GM18505 (cell line): Measurements from ENCODE around the gene GFAP.

Experiments
- ATAC-seq: cut with Tn5 transposase; IDR thresholded peaks from one replicate; pipeline ENCODE4 v1.9.1; 2021; ENCODE audit not compliant: unreplicated experiment
- POLR2A ChIP-seq: IDR thresholded peaks from 4 replicates; pipeline ENCODE4 v1.6.1; 2011; ENCODE audit warnings: borderline replicate concordance; ENCODE audit not compliant: insufficient read depth, insufficient read length; ENCODE audit errors: extremely low read depth

GFAP gene

DNA sequence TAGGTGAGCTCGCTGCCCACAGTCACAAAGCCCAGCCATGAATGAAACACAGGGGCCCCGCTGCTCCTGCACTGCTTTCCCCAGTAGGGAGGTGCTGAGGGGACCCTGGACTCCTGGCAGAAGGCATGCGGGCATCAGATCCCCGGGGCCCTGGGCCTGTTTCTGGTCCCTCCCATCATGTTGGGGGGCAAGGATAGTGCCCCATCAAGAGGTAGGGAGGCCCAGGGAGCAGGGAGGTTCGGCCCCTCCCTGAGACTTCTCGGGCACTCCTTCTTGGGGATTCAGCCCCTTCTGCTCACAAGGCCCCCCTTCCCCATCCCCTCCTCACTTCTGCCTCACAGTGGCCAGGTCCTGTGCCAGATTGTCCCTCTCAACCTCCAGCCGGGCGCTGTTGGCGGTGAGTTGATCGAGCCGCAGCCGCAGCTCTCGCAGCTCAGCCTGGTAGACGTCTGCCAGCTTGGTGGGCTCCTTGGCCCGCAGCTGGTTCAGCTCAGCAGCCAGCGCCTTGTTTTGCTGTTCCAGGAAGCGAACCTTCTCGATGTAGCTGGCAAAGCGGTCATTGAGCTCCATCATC, 515 bp downstream of the GFAP start:
- no peak for TF ChIP-seq POLR2A
- ATAC-seq: no peak

- ATAC-seq: no peak
- no peak for TF ChIP-seq POLR2A
Measured at GRCh38 chr17:44914148-44914547, 1.2 kb downstream of the GFAP start.

- TF ChIP-seq POLR2A: no peak
- ATAC-seq: no peak
Measured at GRCh38 chr17:44913676-44914075, 1.6 kb downstream of the GFAP start.

DNA sequence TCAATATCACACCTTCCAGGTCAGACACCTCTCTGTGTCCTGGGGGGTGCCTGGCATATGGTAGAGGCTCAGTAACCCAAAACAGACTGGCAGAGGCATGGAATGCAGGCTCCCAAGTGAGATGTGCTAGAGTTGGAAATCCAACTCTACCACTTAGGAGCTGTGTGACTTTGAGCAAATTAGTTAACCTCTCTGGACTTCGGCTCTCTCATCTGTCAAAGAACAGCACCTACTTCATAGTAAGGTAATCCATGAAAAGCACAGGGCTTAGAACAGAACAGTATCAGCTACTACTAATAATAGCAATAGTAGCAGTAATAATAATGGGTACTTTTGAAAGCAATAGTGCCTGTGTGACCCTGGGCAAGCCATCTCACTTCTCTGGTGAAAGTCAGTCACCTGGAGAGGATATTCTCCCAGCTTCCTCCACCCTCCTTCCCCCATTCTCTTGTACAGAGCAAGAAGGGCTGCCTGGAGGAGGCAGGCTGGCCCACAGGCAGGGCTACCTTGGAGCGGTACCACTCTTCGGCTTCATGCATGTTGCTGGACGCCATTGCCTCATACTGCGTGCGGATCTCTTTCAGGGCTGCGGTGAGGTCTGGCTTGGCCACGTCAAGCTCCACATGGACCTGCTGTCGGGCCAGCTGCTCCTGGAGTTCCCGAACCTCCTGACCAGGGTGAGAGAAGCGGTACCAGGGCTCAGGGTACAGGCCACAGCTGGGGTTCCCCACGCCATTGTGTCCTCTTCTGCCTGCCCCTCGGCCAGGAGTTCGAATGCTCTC, 2.3 kb downstream of the GFAP start:
- TF ChIP-seq POLR2A: no peak
- ATAC-seq: no peak

DNA sequence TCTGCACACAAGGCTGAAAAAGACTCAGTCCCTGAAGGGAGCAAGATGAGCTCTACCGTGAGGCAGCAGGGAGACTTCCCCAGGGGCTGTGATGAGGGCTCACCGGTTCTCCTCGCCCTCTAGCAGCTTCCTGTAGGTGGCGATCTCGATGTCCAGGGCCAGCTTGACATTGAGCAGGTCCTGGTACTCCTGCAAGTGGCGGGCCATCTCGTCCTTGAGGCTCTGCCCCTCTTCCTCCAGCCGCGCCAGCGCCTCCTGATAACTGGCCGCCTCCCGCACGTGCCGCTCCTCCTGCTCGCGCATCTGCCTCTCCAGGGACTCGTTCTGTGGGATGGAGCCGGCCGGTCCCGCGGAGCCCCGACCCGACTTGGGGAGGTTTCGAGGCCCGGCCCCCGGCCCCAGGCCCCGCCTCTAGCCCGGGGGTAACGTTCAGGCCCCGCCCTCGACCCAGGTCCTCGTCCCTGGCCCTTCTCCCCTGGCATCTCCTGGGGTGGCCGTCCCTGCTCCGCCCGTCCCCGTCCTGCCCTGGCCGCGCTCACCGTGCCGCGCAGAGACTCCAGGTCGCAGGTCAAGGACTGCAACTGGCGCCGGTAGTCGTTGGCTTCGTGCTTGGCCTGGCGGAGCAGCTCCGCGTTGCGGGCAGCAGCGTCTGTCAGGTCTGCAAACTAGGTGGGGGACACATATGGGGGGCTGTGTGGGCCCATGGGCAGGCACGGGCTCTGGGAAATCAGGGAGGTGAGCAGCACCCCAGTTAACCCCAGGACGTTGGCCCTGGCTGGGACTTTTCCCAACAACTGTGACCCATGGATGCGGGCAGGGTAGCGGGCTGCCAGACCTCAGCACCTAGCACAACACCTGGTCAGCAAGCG, 3.9 kb downstream of the GFAP start:
- ATAC-seq: no peak
- no peak for TF ChIP-seq POLR2A

GRCh38 chr17:44910231-44911106, 4.8 kb downstream of the GFAP start:
- no peak for TF ChIP-seq POLR2A
- ATAC-seq: no peak

DNA sequence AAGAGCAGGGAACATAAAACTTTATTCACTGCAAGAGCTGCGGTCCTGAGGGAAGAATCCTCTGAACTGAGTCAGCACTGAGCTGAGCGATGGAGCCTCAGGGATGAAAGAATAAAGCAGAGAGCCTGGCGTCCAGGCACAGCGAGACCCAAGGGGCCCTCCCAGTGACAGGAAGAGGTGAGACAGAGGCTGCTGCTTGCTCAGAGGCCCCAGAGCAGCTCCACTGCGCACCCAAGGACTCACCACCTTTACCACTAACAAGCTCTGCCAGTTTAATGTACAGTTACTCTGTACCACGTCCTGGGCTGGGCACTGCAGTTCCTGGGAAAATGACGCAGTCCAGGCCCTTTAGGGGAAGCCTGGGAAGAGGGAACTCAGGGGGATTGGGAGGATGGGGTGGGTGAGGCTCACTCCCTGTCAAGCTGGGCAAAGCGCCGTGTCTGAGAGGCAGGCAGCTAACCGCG, 5.6 kb downstream of the GFAP start:
- TF ChIP-seq POLR2A: no peak
- no peak for ATAC-seq

- TF ChIP-seq POLR2A: no peak
- ATAC-seq: no peak
Measured at GRCh38 chr17:44908761-44909326, 6.5 kb downstream of the GFAP start.

DNA sequence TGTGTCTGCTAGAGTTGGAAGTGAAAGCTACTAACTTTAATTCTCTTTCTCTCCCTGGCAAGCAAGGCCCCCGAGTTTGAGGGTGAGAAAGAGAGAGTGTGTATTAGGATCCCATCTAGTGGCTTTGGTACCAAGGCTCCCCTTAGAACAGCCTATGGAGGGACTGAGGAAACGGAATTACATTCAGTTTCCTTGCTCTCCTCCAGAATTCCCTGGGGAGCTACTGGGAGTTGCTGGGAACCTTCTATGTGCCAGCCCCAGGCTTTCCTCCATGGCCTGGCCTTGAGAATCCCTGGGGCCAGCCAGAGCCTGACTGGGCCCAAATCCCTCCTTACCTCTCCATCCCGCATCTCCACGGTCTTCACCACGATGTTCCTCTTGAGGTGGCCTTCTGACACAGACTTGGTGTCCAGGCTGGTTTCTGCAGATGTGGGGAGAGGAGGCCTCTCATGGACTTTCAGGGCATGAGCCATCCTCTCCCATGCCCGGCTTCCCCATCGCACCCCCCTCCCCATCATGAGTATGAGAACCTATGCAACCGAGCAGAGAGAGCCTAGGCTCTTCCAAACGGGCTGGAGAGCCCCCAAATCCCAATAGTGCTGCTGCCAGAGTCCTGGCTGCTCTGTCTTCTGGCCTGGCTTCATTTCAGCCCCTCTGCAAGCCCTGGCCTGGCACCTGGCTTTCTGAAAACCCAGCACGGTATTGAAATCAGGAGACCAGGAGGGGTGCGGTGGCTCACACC, 7.4 kb downstream of the GFAP start:
- TF ChIP-seq POLR2A: no peak
- ATAC-seq: no peak

DNA sequence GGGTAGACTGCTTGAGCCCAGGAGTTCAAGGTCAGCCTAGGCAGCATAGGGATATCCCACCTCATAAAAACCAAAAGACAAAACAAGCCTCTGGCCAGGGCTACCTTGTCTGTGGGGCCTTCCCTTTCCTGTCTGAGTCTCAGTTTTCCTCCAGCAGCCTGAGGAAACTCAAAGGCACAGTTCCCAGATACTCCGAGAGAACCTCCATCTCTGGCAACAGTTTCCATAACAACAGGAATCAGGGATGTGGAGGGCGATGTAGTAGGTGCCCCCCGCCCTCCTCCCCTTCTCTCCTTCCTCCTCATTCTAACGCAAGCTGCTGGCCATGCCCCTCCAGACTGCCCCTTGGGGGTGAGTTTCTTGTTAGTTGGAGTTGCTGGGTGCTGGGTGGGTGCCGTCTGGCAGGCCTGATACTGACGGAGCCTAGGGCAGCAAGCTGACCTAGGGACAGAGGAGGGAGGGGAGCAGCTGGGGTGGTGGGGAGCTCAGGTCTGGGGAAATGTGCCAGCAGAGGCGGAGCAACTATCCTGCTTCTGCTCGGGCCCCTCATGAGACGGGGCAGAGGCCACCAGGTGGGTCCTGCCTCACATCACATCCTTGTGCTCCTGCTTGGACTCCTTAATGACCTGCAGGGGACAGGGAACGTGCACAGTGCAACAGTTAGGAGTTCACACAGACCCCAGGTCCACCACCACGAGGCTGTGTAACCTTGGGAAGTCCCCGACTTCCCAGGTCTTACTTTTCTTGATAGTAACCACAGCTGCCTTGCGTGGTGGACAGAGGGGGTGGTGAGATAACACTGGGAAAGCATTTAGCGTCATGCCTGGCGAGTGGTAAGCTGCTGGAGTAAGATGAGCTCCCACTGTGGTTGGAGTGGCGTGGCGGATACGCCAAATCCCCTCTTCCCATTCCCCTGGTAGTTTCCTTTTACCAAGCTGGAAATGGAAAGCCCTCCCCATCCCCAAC, 8.3 kb downstream of the GFAP start:
- ATAC-seq: no peak
- TF ChIP-seq POLR2A: no peak

GRCh38 chr17:44906010-44906646, 9.2 kb downstream of the GFAP start:
- TF ChIP-seq POLR2A: no peak
- ATAC-seq: no peak
